GM06990 (cell line): Measurements from ENCODE around the gene DIAPH2.

Experiments
- DNase-seq: peaks from one replicate; pipeline ENCODE4 v3.0.0-alpha.2; 2011; ENCODE audit not compliant: insufficient read length; ENCODE audit errors: extremely low read depth
- H3K27me3 ChIP-seq: replicated peaks from 2 replicates; pipeline ENCODE4 v1.6.0; 2011; ENCODE audit warnings: low read length; ENCODE audit not compliant: control insufficient read depth, insufficient read depth
- H3K36me3 ChIP-seq: 2 replicates; pipeline ENCODE4 v1.5.1; 2011; ENCODE audit warnings: low read length; ENCODE audit not compliant: control insufficient read depth, insufficient read depth
- H3K4me3 ChIP-seq: replicated peaks from 2 replicates; pipeline ENCODE4 v1.5.1; 2011; ENCODE audit warnings: low read depth, mild to moderate bottlenecking, control low read depth, low read length
- CTCF ChIP-seq: IDR thresholded peaks from 2 replicates; pipeline ENCODE4 v1.5.1; 2011; ENCODE audit warnings: low read length, control low read depth, mild to moderate bottlenecking, inconsistent platforms; ENCODE audit not compliant: insufficient read depth, poor library complexity, severe bottlenecking

DIAPH2 gene

GRCh38 chrX:97210501-97210900, 525.9 kb downstream of the DIAPH2 start:
- no peak overlapping the region for H3K4me3 ChIP-seq
- H3K36me3 ChIP-seq = no peaks in the 10 kb centered on the region
- H3K27me3 ChIP-seq = no peaks in the 10 kb centered on the region
- TF ChIP-seq CTCF = no peak
- no peak for DNase-seq

GRCh38 chrX:97211070-97211469, 526.4 kb downstream of the DIAPH2 start:
- H3K4me3 ChIP-seq = no peak overlapping the region
- no peak for TF ChIP-seq CTCF
- DNase-seq = no peak
- H3K36me3 ChIP-seq = no peaks in the 10 kb centered on the region
- H3K27me3 ChIP-seq = no peaks in the 10 kb centered on the region

DNA sequence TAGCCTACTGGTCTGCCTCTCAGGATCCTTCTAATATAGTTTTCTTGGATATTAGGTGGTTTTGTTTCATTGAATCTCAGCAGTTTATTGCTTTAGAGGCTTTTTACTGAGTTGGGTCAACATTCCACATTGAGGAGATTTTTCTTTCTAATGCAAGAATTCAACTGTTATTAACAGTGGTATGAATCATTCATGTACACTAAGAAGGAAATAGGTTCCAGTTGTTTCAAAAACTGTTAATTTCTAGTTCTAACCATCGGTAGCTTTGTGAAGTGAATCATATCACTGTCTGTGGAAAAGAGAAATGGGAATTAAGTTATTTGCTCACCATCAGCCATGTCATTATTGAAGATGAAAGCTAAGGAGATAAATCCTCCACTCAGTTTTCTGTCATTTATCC, 530.5 kb downstream of the DIAPH2 start:
- Histone ChIP-seq H3K36me3 (no peaks in the 10 kb centered on the region), H3K27me3 (no peaks in the 10 kb centered on the region), H3K4me3 (no peak overlapping the region)
- no peak for DNase-seq
- TF ChIP-seq CTCF = no peak

GRCh38 chrX:97224148-97224547, 539.5 kb downstream of the DIAPH2 start:
- peak; percentile 1 for DNase-seq
- no peaks in the 10 kb centered on the region for H3K27me3 ChIP-seq

GRCh38 chrX:97229318-97229717, 544.7 kb downstream of the DIAPH2 start:
- DNase-seq = no peak

More at GRCh38 chrX:97224148-97224547, 539.5 kb downstream of the DIAPH2 start:
- Histone ChIP-seq H3K36me3 (no peaks in the 10 kb centered on the region), H3K4me3 (no peak overlapping the region)
- TF ChIP-seq CTCF = no peak

More at GRCh38 chrX:97229318-97229717, 544.7 kb downstream of the DIAPH2 start:
- H3K4me3 ChIP-seq = no peak overlapping the region
- no peaks in the 10 kb centered on the region for H3K36me3 ChIP-seq
- H3K27me3 ChIP-seq = no peaks in the 10 kb centered on the region
- TF ChIP-seq CTCF = no peak
